SK-N-SH treated with all-trans-retinoic acid at 6 μM for 48 hours (cell line): ENCODE data around the gene NRIP1.

ENCODE experiments used
- BACH2 ChIP-seq: fragments of 250-450 bp; sonication (Bioruptor Pico); IDR thresholded peaks from 2 replicates; pipeline ENCODE4 v1.9.0; 2021; ENCODE audit warnings: mild to moderate bottlenecking, borderline replicate concordance
- CREB5 ChIP-seq: fragments of 250-450 bp; sonication (Bioruptor Pico); IDR thresholded peaks from 2 replicates; pipeline ENCODE4 v1.5.1; 2020; ENCODE audit warnings: low read depth, mild to moderate bottlenecking, moderate library complexity
- ZFP3 ChIP-seq: fragments of 250-450 bp; sonication (Bioruptor Pico); IDR thresholded peaks from 2 replicates; pipeline ENCODE4 v1.5.0; 2020; ENCODE audit warnings: mild to moderate bottlenecking, moderate library complexity

GRCh38 chr21:14982336-14982735 is 82.5 kb downstream of the NRIP1 start:
- TF ChIP-seq CREB5 (CRISPR knock-in tag) (no peak), ZFP3 (no peak), BACH2 (CRISPR knock-in tag) (no peak)
